ENCODE data around the gene FUT9.

DNA sequence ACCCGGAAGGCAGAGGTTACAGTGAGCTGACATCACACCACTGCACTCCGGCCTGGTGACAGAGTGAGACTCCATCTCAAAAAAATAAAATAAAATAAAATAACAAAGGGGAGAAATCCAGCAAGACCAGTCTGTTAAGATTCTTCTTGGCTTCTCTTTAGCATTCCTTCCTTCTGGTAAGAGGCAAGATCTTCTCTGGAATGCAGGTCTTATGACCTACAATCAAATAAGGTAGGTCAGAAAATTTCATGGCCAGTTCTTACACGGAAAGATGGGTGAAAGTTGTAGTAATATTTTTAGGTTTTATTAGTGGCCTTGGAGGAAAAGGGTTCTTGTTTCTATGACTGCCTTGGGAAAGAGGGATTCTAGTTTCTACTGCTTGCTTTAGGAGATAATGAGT, 180.9 kb downstream of the FUT9 start:
- TF ChIP-seq ZBTB38 (CRISPR knock-in tag; IDR thresholded peaks at IDR 0.05): no peak
- TF ChIP-seq SIN3A (IDR thresholded peaks at IDR 0.05; ENCODE audit: borderline replicate concordance, low read depth, low read length): no peak
- TF ChIP-seq ATF1 (CRISPR knock-in tag; IDR thresholded peaks at IDR 0.05): no peak
- TF ChIP-seq ZNF326 (CRISPR knock-in tag; IDR thresholded peaks at IDR 0.05; ENCODE audit: borderline replicate concordance): no peak
- no peak for TF ChIP-seq NR3C1 (CRISPR knock-in tag; IDR thresholded peaks at IDR 0.05)
- TF ChIP-seq, protein P1, sequence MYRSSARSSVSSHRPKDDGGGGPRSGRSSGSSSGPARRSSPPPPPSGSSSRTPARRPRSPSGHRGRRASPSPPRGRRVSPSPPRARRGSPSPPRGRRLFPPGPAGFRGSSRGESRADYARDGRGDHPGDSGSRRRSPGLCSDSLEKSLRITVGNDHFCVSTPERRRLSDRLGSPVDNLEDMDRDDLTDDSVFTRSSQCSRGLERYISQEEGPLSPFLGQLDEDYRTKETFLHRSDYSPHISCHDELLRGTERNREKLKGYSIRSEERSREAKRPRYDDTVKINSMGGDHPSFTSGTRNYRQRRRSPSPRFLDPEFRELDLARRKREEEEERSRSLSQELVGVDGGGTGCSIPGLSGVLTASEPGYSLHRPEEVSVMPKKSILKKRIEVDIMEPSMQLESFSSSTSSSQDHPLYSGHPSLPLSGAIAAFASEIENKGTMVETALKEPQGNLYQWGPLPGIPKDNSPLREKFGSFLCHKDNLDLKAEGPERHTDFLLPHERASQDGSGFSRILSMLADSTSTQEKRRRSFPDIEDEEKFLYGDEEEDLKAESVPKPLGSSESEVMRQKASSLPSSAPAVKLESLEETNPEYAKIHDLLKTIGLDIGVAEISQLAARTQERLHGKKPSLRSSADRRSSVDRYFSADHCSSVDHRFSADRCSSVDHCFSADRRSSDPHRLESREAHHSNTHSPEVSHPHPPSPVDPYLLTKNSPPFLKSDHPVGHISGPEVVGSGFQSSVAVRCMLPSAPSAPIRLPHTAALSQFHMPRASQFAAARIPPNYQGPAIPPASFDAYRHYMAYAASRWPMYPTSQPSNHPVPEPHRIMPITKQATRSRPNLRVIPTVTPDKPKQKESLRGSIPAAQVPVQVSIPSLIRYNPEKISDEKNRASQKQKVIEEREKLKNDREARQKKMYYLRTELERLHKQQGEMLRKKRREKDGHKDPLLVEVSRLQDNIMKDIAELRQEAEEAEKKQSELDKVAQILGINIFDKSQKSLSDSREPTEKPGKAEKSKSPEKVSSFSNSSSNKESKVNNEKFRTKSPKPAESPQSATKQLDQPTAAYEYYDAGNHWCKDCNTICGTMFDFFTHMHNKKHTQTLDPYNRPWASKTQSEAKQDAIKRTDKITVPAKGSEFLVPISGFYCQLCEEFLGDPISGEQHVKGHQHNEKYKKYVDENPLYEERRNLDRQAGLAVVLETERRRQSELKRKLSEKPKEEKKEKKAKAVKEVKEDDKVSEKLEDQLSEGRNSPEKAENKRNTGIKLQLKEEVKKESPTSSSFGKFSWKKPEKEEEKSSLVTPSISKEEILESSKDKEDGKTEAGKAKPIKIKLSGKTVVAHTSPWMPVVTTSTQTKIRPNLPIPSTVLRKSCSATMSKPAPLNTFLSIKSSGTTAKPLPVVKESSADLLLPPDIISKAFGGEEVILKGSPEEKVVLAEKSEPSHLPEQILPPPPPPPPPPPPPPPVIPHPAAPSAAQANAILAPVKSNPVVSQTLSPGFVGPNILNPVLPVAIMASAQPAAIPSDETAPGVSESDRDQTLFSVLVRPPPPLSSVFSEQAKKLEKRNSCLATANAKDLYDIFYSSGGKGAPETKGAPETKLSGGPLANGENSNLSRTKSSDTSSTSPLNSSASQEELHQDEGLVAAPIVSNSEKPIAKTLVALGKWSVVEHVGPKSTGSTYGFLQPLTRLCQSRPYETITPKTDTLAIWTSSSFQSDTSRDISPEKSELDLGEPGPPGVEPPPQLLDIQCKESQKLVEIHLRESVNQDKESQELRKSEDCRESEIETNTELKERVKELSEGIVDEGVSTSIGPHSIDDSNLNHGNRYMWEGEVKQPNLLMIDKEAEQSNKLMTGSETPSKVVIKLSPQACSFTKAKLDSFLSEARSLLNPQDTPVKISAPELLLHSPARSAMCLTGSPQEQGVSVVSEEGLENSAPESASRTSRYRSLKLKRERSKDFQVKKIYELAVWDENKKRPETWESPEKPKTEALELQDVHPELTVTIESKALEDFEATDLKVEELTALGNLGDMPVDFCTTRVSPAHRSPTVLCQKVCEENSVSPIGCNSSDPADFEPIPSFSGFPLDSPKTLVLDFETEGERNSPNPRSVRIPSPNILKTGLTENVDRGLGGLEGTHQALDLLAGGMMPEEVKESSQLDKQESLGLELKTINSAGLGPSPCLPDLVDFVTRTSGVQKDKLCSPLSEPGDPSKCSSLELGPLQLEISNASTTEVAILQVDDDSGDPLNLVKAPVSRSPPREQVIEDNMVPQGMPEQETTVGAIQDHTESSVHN (CRISPR knock-in tag; IDR thresholded peaks at IDR 0.05): no peak
- no peak for TF ChIP-seq ETV5 (CRISPR knock-in tag; IDR thresholded peaks at IDR 0.05; ENCODE audit: borderline replicate concordance)
- no peak for TF ChIP-seq NFYB (CRISPR knock-in tag; IDR thresholded peaks at IDR 0.05)
